Neural progenitor cell (in vitro differentiated cells): ENCODE data around the gene PIWIL4. TPM values are rescaled to one million over a fixed set of nuclear protein-coding genes. Genes with fewer than 3 reads are reported as not detected.

Source experiments
- DNase-seq: peaks from one replicate; pipeline ENCODE4 v3.0.0-alpha.2; 2016; ENCODE audit warnings: low spot score
- H2AFZ ChIP-seq: fragments of 200-600 bp; sonication (generic); replicated peaks from 2 replicates; pipeline ENCODE4 v1.6.1; 2016; ENCODE audit warnings: antibody characterized with exemption
- H3F3A ChIP-seq: fragments of 200-600 bp; sonication (generic); 2 replicates; pipeline ENCODE4 v1.6.1; 2016; ENCODE audit warnings: antibody characterized with exemption, low read depth
- H3K27ac ChIP-seq: fragments of 200-600 bp; sonication (generic); 2 replicates; pipeline ENCODE4 v1.5.1; 2016; ENCODE audit warnings: mild to moderate bottlenecking
- H3K27me3 ChIP-seq: fragments of 200-600 bp; sonication (generic); 2 replicates; pipeline ENCODE4 v1.6.1; 2016; ENCODE audit warnings: mild to moderate bottlenecking, moderate library complexity
- H3K36me3 ChIP-seq: fragments of 200-600 bp; sonication (generic); 2 replicates; pipeline ENCODE4 v1.5.1; 2016
- H3K4me1 ChIP-seq: fragments of 200-600 bp; sonication (generic); 2 replicates; pipeline ENCODE4 v1.6.1; 2016; ENCODE audit warnings: mixed run types
- H3K4me2 ChIP-seq: fragments of 200-600 bp; sonication (generic); 2 replicates; pipeline ENCODE4 v1.6.1; 2016
- H3K4me3 ChIP-seq: fragments of 200-600 bp; sonication (generic); 2 replicates; pipeline ENCODE4 v1.5.1; 2016
- H3K79me2 ChIP-seq: fragments of 200-600 bp; sonication (generic); 2 replicates; pipeline ENCODE4 v1.6.1; 2016; ENCODE audit warnings: low read depth
- H3K9ac ChIP-seq: fragments of 200-600 bp; sonication (generic); 2 replicates; pipeline ENCODE4 v1.6.1; 2016
- H3K9me3 ChIP-seq: fragments of 200-600 bp; sonication (generic); 2 replicates; pipeline ENCODE4 v1.5.1; 2016; ENCODE audit warnings: low read depth
- H4K20me1 ChIP-seq: fragments of 200-600 bp; sonication (generic); 2 replicates; pipeline ENCODE4 v1.6.1; 2016; ENCODE audit warnings: low read depth
- H3K27ac Mint-ChIP-seq: 3 replicates; pipeline ENCODE4 v1.8.0; 2021; ENCODE audit warnings: mixed read lengths
- H3K27me3 Mint-ChIP-seq: 2 replicates; pipeline ENCODE4 v1.8.0; 2022; ENCODE audit warnings: low read depth, mild to moderate bottlenecking, inconsistent platforms, moderate library complexity, mixed read lengths; ENCODE audit not compliant: insufficient read depth
- H3K36me3 Mint-ChIP-seq: 3 replicates; pipeline ENCODE4 v1.8.0; 2021; ENCODE audit warnings: mixed read lengths
- H3K4me1 Mint-ChIP-seq: 3 replicates; pipeline ENCODE4 v1.8.0; 2021; ENCODE audit warnings: mixed read lengths
- H3K4me3 Mint-ChIP-seq: 3 replicates; pipeline ENCODE4 v1.8.0; 2021; ENCODE audit warnings: mild to moderate bottlenecking, moderate library complexity, mixed read lengths
- H3K9me3 Mint-ChIP-seq: 3 replicates; pipeline ENCODE4 v1.8.0; 2020; ENCODE audit warnings: mixed read lengths
- CTCF ChIP-seq: fragments of 200-600 bp; sonication (generic); IDR thresholded peaks from 2 replicates; pipeline ENCODE4 v1.5.1; 2017; ENCODE audit warnings: antibody characterized with exemption, mild to moderate bottlenecking
- EZH2 ChIP-seq: fragments of 200-600 bp; sonication (generic); IDR thresholded peaks from 2 replicates; pipeline ENCODE4 v1.6.1; 2017; ENCODE audit warnings: antibody characterized with exemption, mild to moderate bottlenecking, moderate library complexity
- EZH2phosphoT487 ChIP-seq: fragments of 200-600 bp; sonication (generic); IDR thresholded peaks from 2 replicates; pipeline ENCODE4 v1.6.1; 2017; ENCODE audit warnings: antibody characterized with exemption
- total RNA-seq: library from RNA; depleted of rRNA; stranded (reverse); fragments of >200 nt; gene quantifications from 2 replicates; pipeline ENCODE4 v1.2.3, GENCODE V29; 2015; ENCODE audit warnings: low replicate concordance

The PIWIL4 gene
- total RNA-seq, 1 donor from 2014 or later: 1.3 TPM

GRCh38 chr11:94666792-94667721 lies 99.9 kb downstream of the PIWIL4 start:
- Mint-ChIP-seq H3K9me3 (no peaks in the 10 kb centered on the region), H3K36me3 (no peaks in the 10 kb centered on the region), H3K4me1 (peaks cover 5% of the 10 kb centered on the region), H3K27me3 (peaks cover under 1% of the 10 kb centered on the region), H3K27ac (no peak overlapping the region), H3K4me3 (no peak overlapping the region)
- Histone ChIP-seq H3K4me2 (no peak overlapping the region), H3K27ac (no peak overlapping the region), H3K9ac (no peak overlapping the region), H3K36me3 (no peaks in the 10 kb centered on the region), H4K20me1 (no peaks in the 10 kb centered on the region), H3F3A (no peaks in the 10 kb centered on the region), H3K4me1 (no peaks in the 10 kb centered on the region), H3K9me3 (no peaks in the 10 kb centered on the region), H3K27me3 (no peaks in the 10 kb centered on the region), H3K79me2 (no peaks in the 10 kb centered on the region), H2AFZ (no peak overlapping the region), H3K4me3 (no peak overlapping the region)
- TF ChIP-seq EZH2phosphoT487 (no peak), CTCF (no peak), EZH2 (no peak)
- no peak for DNase-seq

- Mint-ChIP-seq H3K27me3 (peaks cover 2% of the 10 kb centered on the region), H3K27ac (no peak overlapping the region), H3K9me3 (no peaks in the 10 kb centered on the region), H3K4me1 (peaks cover 5% of the 10 kb centered on the region), H3K36me3 (no peaks in the 10 kb centered on the region), H3K4me3 (no peak overlapping the region)
- Histone ChIP-seq H3K9ac (no peak overlapping the region), H3K79me2 (no peaks in the 10 kb centered on the region), H3K36me3 (no peaks in the 10 kb centered on the region), H2AFZ (no peak overlapping the region), H3K27me3 (no peaks in the 10 kb centered on the region), H3K4me3 (no peak overlapping the region), H4K20me1 (no peaks in the 10 kb centered on the region), H3K27ac (no peak overlapping the region), H3K4me2 (no peak overlapping the region), H3F3A (no peaks in the 10 kb centered on the region), H3K4me1 (no peaks in the 10 kb centered on the region), H3K9me3 (no peaks in the 10 kb centered on the region)
- no peak for DNase-seq
- no peak for TF ChIP-seq CTCF
- TF ChIP-seq EZH2phosphoT487: no peak
- no peak for TF ChIP-seq EZH2
These were observed 101.1 kb downstream of the PIWIL4 start for GRCh38 chr11:94668212-94668793.

- no peak overlapping the region for H3K27ac Mint-ChIP-seq
- H3K9me3 ChIP-seq: no peaks in the 10 kb centered on the region
These were observed 101.9 kb downstream of the PIWIL4 start for GRCh38 chr11:94669023-94669422.

More at GRCh38 chr11:94669023-94669422, 101.9 kb downstream of the PIWIL4 start:
- H3F3A ChIP-seq: no peaks in the 10 kb centered on the region
- H3K36me3 ChIP-seq: no peaks in the 10 kb centered on the region
- H2AFZ ChIP-seq: peak overlapping the region; percentile 45
- Mint-ChIP-seq H3K4me3 (no peak overlapping the region), H3K4me1 (peaks cover 5% of the 10 kb centered on the region), H3K27me3 (peaks cover 2% of the 10 kb centered on the region), H3K9me3 (no peaks in the 10 kb centered on the region), H3K36me3 (no peaks in the 10 kb centered on the region)
- no peaks in the 10 kb centered on the region for H3K4me1 ChIP-seq
- no peak for TF ChIP-seq EZH2phosphoT487
- no peak for TF ChIP-seq CTCF
- TF ChIP-seq EZH2: no peak
- no peak overlapping the region for H3K4me3 ChIP-seq
- H4K20me1 ChIP-seq: no peaks in the 10 kb centered on the region
- no peaks in the 10 kb centered on the region for H3K79me2 ChIP-seq
- DNase-seq: no peak
- no peak overlapping the region for H3K9ac ChIP-seq
- no peaks in the 10 kb centered on the region for H3K27me3 ChIP-seq
- H3K27ac ChIP-seq: no peak overlapping the region
- no peak overlapping the region for H3K4me2 ChIP-seq

Other genes with a start within 250 kb of the PIWIL4 start
- gene GPR83, start 165.9 kb upstream of the PIWIL4 start, total RNA-seq: 0.03 TPM in 1 of 2 replicates, not detected in the other
- 31.8 and 48.9 TPM in 2 replicates for gene MRE11, start 73.5 kb upstream of the PIWIL4 start, total RNA-seq
- 14.4 and 18.9 TPM in 2 replicates for gene ANKRD49, start 73.4 kb upstream of the PIWIL4 start, total RNA-seq
- not detected in 2 replicates for gene C11orf97, start 54.9 kb upstream of the PIWIL4 start, total RNA-seq
- 2.4 and 2.7 TPM in 2 replicates for gene FUT4, start 23.4 kb upstream of the PIWIL4 start, total RNA-seq
- gene AMOTL1, start 201.0 kb downstream of the PIWIL4 start, total RNA-seq: 22.6 and 29.5 TPM in 2 replicates